Measurements from ENCODE around the gene ABCC1. TPM values are rescaled to one million over a fixed set of nuclear protein-coding genes. Genes with fewer than 3 reads are reported as not detected.

Gene ABCC1
- polyA plus RNA-seq, 3 donors: 23.9 to 32.2 (median 31.8) TPM

DNA sequence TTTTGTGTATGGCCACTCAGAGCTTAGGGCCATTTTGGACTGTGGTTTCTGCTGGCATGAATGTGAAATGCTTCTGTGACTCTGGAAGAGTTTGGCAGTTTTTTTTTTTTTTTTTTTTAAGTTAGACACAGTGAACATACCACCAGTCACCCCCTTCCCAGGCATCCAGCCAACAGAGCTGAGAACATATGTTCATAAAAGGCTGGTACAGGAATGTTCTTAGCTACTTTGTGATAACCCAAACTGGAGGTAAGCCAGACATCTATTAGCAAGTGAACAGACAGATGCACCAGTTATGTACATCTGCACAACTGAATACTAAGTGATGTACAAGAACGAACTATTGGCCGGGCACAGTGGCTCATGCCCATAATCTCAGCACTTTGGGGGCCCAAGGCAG is 92.7 kb downstream of the ABCC1 start:
- no peak for DNase-seq

DNA sequence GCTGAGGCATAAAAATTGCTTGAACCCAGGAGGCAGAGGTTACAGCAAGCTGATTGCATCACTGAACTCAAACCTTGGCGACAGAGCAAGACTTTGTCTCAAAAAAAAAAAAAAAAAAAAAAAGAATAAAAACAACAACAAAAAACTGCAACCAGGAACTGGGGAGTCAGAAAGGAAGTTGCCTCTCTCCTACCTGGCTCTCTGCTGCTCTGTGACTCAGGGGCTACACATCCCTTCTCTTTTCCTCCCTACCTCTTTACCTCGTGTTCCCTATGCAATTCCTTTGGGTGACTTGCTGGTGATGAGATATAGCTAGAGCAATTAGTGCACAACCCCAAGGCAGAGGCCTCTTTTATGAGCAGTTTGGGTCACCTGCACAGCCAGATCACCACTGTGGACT is 95.9 kb downstream of the ABCC1 start:
- DNase-seq: no peak

GRCh38 chr16:16045879-16046278 is 96.5 kb downstream of the ABCC1 start:
- no peak for DNase-seq

GRCh38 chr16:16047761-16048160 is 98.3 kb downstream of the ABCC1 start:
- DNase-seq: no peak

- DNase-seq: no peak
Measured at GRCh38 chr16:16048904-16049582, 99.6 kb downstream of the ABCC1 start.

DNA sequence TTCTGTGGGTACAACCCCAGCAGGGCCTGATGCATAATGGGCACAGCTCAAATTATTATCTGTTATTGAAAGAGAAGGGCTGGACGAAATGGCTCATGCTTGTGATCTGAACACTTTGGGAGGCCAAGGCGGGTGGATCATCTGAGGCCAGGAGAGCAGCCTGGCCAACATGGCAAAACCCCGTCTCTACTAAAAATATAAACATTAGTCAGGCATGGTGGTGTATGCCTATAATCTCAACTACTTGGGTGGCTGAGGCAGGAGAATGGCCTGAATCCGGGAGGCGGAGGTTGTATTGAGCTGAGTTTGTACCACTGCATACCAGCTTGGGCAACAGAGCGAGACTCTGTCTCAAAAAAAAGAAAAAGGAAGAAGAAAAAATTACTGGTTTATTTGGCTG is 100.7 kb downstream of the ABCC1 start:
- DNase-seq: no peak

DNA sequence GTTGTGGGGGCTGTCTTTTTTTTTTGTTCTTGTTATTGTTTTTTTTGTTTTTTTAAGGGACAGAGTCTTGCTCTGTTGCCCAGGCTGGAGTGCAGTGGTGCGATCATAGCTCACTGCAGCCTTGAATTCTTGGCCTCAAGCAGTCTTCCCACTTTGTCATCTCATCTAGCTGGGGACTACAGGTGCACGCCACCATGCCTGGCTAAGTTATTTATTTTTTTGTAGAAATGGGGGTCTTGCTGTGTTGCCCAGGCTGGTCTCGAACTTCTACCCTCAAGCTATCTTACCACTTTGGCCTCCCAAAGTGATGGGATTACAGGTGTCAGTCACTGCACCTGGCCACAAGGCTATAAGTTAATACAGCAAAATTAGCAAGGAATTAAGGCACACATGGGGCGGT is 101.7 kb downstream of the ABCC1 start:
- no peak for DNase-seq

DNA sequence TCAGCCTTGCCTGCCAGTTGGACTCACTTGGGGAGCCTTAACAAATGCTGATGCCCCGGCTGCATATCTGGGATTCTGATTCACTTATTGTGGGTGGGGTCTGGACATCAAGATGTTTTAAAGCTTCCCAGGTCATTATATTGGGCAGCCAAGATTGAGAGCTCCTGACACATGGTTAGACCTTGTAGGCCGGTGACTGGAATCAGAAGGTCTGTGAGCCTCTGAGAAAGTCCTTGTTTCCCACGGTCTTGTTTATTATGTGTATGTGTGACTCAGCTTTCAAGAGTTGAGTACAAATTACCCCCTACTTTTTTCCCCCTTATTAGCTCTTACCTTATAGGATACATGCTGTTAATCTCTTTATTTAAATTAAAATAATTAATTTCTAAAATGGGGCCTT is 103.5 kb downstream of the ABCC1 start:
- DNase-seq: no peak

DNA sequence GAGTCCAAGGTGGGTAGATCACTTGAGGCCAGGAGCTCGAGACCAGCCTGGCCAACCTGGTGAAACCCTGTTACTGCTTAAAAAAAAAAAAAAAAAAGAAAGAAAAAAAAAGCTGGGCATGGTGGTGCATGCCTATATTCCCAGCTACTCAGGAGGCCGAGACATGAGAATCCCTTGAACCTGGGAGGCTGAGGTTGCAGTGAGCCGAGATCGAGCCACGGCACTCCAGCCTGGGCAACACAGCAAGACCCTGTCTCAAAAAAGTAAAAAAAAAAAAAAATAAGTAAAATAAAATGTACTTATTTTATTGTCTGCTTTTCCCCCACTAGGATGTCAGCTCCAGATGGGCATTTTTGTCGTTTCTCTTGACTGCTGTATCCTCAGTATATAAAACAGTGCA is 107.7 kb downstream of the ABCC1 start:
- no peak for DNase-seq

DNA sequence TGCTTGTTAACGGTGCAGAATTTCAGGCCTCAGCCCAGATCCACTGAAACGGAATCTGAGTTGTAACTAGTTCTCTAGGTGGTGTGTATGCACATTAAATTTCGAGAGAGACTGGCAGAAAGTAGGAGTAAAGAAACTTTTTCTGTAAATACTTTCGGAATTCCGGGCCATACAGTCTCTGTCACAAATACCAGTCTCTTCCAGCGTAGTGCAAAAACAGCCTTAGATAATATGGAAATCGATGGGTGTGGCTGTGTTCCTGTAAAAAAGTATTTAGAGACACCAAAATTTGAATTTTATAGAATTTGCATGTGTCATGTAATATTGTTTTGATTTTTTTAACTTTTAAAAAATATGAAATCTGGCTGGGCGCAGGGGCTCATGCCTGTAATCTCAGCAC is 109.7 kb downstream of the ABCC1 start:
- no peak for DNase-seq

DNA sequence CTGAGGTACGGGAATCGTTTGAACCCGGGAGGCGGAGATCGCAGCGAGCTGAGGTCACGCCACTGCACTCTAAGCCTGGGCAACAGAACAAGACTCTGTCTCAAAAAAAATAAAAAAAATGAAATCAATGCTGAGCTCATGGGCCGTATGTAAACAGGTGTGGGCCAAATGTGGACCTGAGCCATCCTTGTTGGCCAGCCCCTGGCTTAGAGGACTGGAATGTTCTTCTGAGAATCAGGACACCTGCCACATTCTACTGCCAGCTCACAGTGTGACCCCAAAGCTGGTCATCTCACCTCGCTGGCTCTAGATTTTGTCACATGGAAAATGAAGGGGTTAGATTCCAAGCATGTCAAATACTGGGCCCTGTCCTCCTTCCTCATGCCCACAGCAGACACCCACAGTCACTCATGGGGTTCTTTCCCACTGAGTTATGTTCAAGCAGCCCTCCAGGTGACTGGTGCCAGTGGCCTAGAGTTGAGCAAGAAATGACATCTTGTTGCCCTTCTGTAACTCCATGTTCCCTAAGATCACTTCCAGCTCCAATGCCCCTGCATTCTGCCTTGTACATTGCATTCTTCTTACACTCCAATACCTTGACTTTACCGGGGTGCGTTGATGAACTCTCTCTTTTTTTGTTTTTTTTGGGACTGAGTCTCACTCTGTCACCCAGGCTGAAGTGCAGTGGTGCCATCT is 110.6 kb downstream of the ABCC1 start:
- no peak for DNase-seq

- no peak for DNase-seq
Measured at GRCh38 chr16:16062023-16062937, 112.9 kb downstream of the ABCC1 start.

DNA sequence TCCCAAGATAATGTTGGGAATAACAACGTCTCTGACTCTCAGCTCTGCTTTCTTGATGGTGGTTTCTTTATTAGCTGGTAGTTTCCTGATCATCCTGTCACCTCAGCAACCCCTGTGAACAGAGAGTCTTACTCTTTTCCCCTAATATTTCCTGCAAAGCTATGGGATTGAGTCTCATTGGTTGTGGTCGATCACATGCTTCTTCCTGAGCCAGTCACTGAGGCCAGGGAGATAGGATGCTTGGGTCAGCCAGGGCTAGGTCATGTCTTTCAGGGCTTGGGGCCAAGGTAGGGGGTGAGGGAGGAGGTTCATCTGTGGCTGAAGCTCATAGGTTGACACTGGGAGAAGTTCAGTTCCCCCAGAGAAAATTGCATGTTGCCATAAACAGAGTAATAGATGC is 114.3 kb downstream of the ABCC1 start:
- no peak for DNase-seq

- DNase-seq: no peak
Measured at GRCh38 chr16:16064874-16065384, 115.5 kb downstream of the ABCC1 start.

- DNase-seq: no peak
Measured at GRCh38 chr16:16067127-16067526, 117.7 kb downstream of the ABCC1 start.

- DNase-seq: no peak
Measured at GRCh38 chr16:16071631-16072244, 122.3 kb downstream of the ABCC1 start.

- no peak for DNase-seq
Measured at GRCh38 chr16:16073001-16073545, 123.7 kb downstream of the ABCC1 start.

DNA sequence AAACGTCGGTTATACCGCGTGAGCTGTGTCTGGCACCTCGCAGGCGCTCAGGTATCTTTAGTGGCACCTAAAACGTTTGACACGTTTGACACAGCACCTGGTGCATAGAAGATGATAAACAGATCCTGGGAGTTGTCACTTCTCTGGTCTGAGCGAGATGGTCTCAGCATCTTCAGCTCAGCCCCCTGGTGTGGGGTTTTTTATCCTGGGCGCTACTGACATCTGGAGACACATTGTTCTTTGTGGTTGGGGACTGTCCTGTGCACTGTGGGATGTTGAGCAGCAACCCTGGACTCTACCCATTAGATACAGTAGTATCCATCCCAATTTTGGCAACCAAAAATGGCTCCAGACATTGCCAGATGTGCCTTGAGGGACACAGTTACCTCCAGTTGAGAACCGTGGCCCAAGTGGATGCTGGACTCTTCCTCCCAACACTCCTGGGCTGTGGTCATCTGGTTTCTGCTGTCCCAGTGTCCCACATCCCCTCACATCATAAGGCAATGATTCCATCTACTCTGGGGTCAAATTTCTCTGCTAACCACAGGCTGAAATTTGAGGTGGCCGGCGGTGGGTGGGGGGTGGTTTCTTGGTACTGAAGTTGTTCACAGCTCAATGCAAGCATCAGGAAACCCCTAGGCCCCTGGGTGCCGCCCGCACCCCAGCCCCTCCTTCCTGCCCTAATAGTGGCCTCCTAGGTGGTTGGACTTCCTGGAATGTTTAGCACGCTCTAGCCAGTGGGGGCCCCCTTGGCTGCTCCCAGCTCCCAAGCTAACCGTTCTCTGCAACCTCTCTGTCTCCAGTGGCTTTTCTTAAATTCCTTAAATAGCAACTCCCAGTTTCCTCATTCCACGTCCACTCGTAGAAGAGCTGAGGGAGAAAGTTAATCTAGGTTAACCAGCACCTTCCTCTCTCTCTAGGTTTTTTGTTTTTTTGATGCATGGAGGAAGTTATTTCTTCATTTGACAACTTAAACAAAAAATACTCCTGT is 124.8 kb downstream of the ABCC1 start:
- no peak for DNase-seq

- no peak for DNase-seq
Measured at GRCh38 chr16:16075488-16076422, 126.3 kb downstream of the ABCC1 start.

All from renal pelvis (tissue), 4 donors.